ENCODE results near the gene GALNT2. TPM values are rescaled to one million over a fixed set of nuclear protein-coding genes. Genes with fewer than 3 reads are reported as not detected.

The GALNT2 gene
- total and polyA plus RNA-seq, 2 experiments from 2014 or later = 17.8 to 48.3 TPM

- Histone ChIP-seq H4K20me1 (replicated peaks; ENCODE audit: insufficient read depth) (no peaks in the 10 kb centered on the region), H3K4me1 (ENCODE audit: insufficient read depth) (no peaks in the 10 kb centered on the region), H3K36me3 (ENCODE audit: insufficient read depth) (no peaks in the 10 kb centered on the region), H2AFZ (no peak overlapping the region), H3K79me2 (replicated peaks; ENCODE audit: insufficient read depth) (no peaks in the 10 kb centered on the region), H3K27me3 (ENCODE audit: insufficient read depth) (no peaks in the 10 kb centered on the region), H3K4me3 (no peak overlapping the region), H3K27ac (ENCODE audit: low read depth) (no peak overlapping the region), H3F3A (replicated peaks; ENCODE audit: low read depth) (no peaks in the 10 kb centered on the region), H3K9me2 (ENCODE audit: insufficient read depth) (peaks cover 4% of the 10 kb centered on the region; the same call in 1 of the 2 replicates), H3K4me2 (no peak overlapping the region)
- TF ChIP-seq ZNF462 (CRISPR knock-in tag; IDR thresholded peaks at IDR 0.05) = no peak
- TF ChIP-seq POLR2AphosphoS5 (IDR thresholded peaks at IDR 0.05; ENCODE audit: low read depth) = no peak
- DNase-seq (ENCODE audit: low spot score) = no peak
- Mint-ChIP-seq H3K36me3 (ENCODE audit: low read depth) (peaks cover 9% of the 10 kb centered on the region; the same call in 1 of the 3 replicates), H3K9me3 (peaks cover 16% of the 10 kb centered on the region; the same call in 2 of the 3 replicates), H3K4me1 (peaks cover 5% of the 10 kb centered on the region), H3K27ac (no peak overlapping the region), H3K4me3 (no peak overlapping the region), H3K27me3 (ENCODE audit: insufficient read depth, low read depth, poor library complexity) (no peaks in the 10 kb centered on the region)
- ATAC-seq = no peak
These were observed 8.4 kb upstream of the GALNT2 start for GRCh38 chr1:230058626-230059025.

- H3K27me3 Mint-ChIP-seq (ENCODE audit: insufficient read depth, low read depth, poor library complexity) = peaks cover 3% of the 10 kb centered on the region
- Histone ChIP-seq H3K4me1 (ENCODE audit: insufficient read depth) (peaks cover 5% of the 10 kb centered on the region), H3K79me2 (replicated peaks; ENCODE audit: insufficient read depth) (no peaks in the 10 kb centered on the region), H3K36me3 (ENCODE audit: insufficient read depth) (no peaks in the 10 kb centered on the region), H2AFZ (no peak overlapping the region), H3K4me2 (no peak overlapping the region), H3F3A (replicated peaks; ENCODE audit: low read depth) (no peaks in the 10 kb centered on the region), H4K20me1 (replicated peaks; ENCODE audit: insufficient read depth) (no peaks in the 10 kb centered on the region), H3K9me2 (ENCODE audit: insufficient read depth) (no peaks in the 10 kb centered on the region), H3K27ac (ENCODE audit: low read depth) (no peak overlapping the region), H3K4me3 (no peak overlapping the region), H3K27me3 (ENCODE audit: insufficient read depth) (no peaks in the 10 kb centered on the region)
- peaks cover 9% of the 10 kb centered on the region; the same call in 2 of the 3 replicates for H3K36me3 Mint-ChIP-seq (ENCODE audit: low read depth)
- H3K9me3 Mint-ChIP-seq = peaks cover 16% of the 10 kb centered on the region; the same call in 2 of the 3 replicates
- no peak overlapping the region for H3K4me3 Mint-ChIP-seq
- ATAC-seq = no peak
- DNase-seq (ENCODE audit: low spot score) = no peak
- H3K27ac Mint-ChIP-seq = no peak overlapping the region
- H3K4me1 Mint-ChIP-seq = peaks cover 12% of the 10 kb centered on the region
- TF ChIP-seq STAT1 (IDR thresholded peaks at IDR 0.05; ENCODE audit: unreplicated experiment) = no peak
- no peak for TF ChIP-seq NANOG (IDR thresholded peaks at IDR 0.05; ENCODE audit: borderline replicate concordance)
- TF ChIP-seq CREB1 (CRISPR knock-in tag; IDR thresholded peaks at IDR 0.05; ENCODE audit: low read depth) = no peak
- no peak for TF ChIP-seq ZNF331 (CRISPR knock-in tag; IDR thresholded peaks at IDR 0.05; ENCODE audit: low read depth)
- TF ChIP-seq ZNF462 (CRISPR knock-in tag; IDR thresholded peaks at IDR 0.05) = no peak
These were observed 5.2 kb upstream of the GALNT2 start for GRCh38 chr1:230061801-230062200.

Data from GM23338 (cell line).